SK-N-MC (cell line): Measurements from ENCODE around the gene DPEP1.

Experiments
- EZH2 ChIP-seq: fragments of 200-600 bp; sonication (generic); IDR thresholded peaks from one replicate; pipeline ENCODE4 v1.6.1; 2017; ENCODE audit warnings: antibody characterized with exemption
- POLR2AphosphoS5 ChIP-seq: IDR thresholded peaks from 2 replicates; pipeline ENCODE4 v1.6.1; 2012; ENCODE audit warnings: mild to moderate bottlenecking, low read depth, low read length, borderline replicate concordance

DNA sequence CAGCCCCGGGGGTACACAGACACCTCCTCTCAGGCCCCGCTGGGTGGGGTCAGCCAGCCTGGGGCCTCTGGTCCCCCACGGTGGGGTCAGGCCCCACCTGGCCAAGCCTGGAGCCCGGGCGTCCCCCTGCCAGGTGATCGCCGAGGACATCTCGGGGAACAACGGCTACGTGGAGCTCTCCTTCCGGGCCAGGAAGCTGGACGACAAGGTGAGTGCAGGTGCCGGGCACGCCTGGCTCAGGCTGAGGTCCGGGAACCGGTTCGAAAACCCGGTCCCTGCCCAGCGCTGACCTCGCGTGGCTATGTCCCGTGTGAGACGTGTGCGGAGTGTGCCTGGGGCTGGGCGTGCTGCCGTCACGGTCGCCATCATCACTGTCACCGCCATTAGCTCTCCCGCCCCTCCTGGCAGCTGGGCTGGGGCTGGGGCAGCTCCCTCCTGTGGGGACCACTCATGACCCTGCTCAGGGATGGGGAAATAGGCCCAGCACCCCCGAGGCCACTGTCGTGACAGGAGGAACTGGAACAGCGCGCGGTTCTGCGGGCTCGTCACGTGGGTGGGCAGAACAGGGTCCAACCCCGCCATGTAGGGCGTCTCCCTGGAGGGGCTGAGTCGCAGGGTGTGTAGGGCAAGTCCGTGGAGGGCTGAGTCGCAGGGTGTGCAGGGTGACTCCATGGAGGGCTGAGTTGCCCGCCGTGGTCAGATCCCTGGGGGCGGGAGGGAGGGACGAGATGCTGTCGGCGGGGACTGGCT lies 29.4 kb upstream of the DPEP1 start:
- no peak for TF ChIP-seq EZH2
- TF ChIP-seq POLR2AphosphoS5 = no peak
